Heart right ventricle (tissue), 16 donors: Measurements from ENCODE around the gene CD24. TPM values are rescaled to one million over a fixed set of nuclear protein-coding genes. Genes with fewer than 3 reads are reported as not detected.
"Not testable (repeated sequence)": the region's sequence is repeated elsewhere in the genome, so short reads cannot be mapped to it uniquely, and the experiment has no call there.

Experiments used
- ATAC-seq, 8 donors: fragments of 200-7000 bp; cut with Tn5 transposase; one replicate each; pipeline ENCODE4 v1.9.1; 2020; ENCODE audit warnings: mild to moderate bottlenecking in 8 of 8, moderate library complexity in 8 of 8, moderate number of reproducible peaks in 1 of 8
- DNase-seq, 2 donors: peaks; one replicate each; pipeline ENCODE4 v3.0.0-alpha.2; 2020
- H3K27ac ChIP-seq, 10 donors: fragments of 200-600 bp; sonication (generic) in 2 of 10; one replicate each; pipeline versions ENCODE4 v1.5.0 to v1.8.0; 2020 to 2022; ENCODE audit warnings: mild to moderate bottlenecking in 3 of 10
- H3K27me3 ChIP-seq, 7 donors: fragments of 200-600 bp; one replicate each; pipeline ENCODE4 v1.8.0; 2021 to 2022; ENCODE audit warnings: mild to moderate bottlenecking in 2 of 7
- H3K36me3 ChIP-seq, 9 donors: fragments of 200-600 bp; sonication (generic) in 1 of 9; one replicate each; pipeline versions ENCODE4 v1.5.0 to v1.8.0; 2020 to 2022; ENCODE audit warnings: mild to moderate bottlenecking in 2 of 9
- H3K4me1 ChIP-seq, 9 donors: fragments of 200-600 bp; sonication (generic) in 1 of 9; one replicate each; pipeline versions ENCODE4 v1.5.0 to v1.8.0; 2020 to 2022; ENCODE audit warnings: mild to moderate bottlenecking in 4 of 9
- H3K4me3 ChIP-seq, 10 donors: fragments of 200-600 bp; sonication (generic) in 2 of 10; one replicate each; pipeline versions ENCODE4 v1.5.0 to v1.8.0; 2020 to 2022; ENCODE audit warnings: mild to moderate bottlenecking in 7 of 10, moderate library complexity in 2 of 10
- H3K9me3 ChIP-seq, 11 donors: fragments of 200-600 bp in 10 of 11; sonication (generic) in 2 of 11; one replicate each; pipeline versions ENCODE4 v1.5.0 to v1.8.0; 2013 to 2022; ENCODE audit warnings: mild to moderate bottlenecking in 2 of 11, control low read depth in 1 of 11, moderate library complexity in 1 of 11
- WGBS, 2 donors: extraction: QIAGEN DNeasy Blood & Tissue Kit; methylation state at CpG; one replicate each; pipeline ENCODE4 v1.1.7; 2013; ENCODE audit warnings: inconsistent platforms in 1 of 2; 5-methylcytosine and 5-hydroxymethylcytosine counted together
- intact Hi-C, 10 donors: fragments of 100-400 bp; cut with DNase I; formaldehyde crosslinking; loops; one replicate each; pipeline versions ENCODE4 v1.11.1 to v1.14.2; 2022
- long read RNA-seq, 3 donors: library from polyadenylated mRNA; unstranded; transcript quantifications; one replicate each; pipeline ENCODE4 v2.0.0, GENCODE V29; 2020 to 2021
- polyA plus RNA-seq, 2 donors: library from polyadenylated mRNA; stranded (reverse); fragments of 200-250 nt; gene quantifications; one replicate each; pipeline ENCODE4 v1.2.3, GENCODE V29; 2013
- total RNA-seq, 10 donors: library from RNA; stranded (reverse); fragmentation: NEBNext Ultra II Directional in 3 of 10; extraction: Animal tissue kit (Norgen Biotek cat#: 25700) in 3 of 10; gene quantifications; one replicate each; pipeline versions ENCODE4 v1.2.1 to v1.2.4, GENCODE V29; 2021 to 2023
- TF ChIP-seq, protein P1 (sequence below), 9 donors: fragments of 200-600 bp; sonication (generic) in 2 of 9; IDR thresholded peaks; one replicate each; pipeline versions ENCODE4 v1.5.0 to v1.8.0; 2021 to 2022; ENCODE audit warnings: antibody characterized with exemption in 9 of 9, mild to moderate bottlenecking in 5 of 9, moderate library complexity in 1 of 9
- donor health status: Arrhythmogenic right ventricular cardiomyopathy.
- donor health status: ischemic (EF 13 %, LVEDD 7.1; RV severe dilation, severe dysfunction).
- donor health status: healthy with polysubstance abuse.
- donor health status: DM: no; HTN: yes; CAD: no.
- donor health status: DM: no; HTN: no; CAD: no.
- donor health status: ischemic (EF 25% LVEDD 6.9; RV normal size, moderate dysfunction).
- donor health status: ischemic (EF 25% LVEDD 5.7; RV mildly dilated, moderate dysfunction).
- donor health status: healthy.
- donor health status: DM: yes; HTN: yes; CAD: no.
- donor health status: Ischemic cardiomyopathy.
- donor health status: ischemic (EF 35%, LVEDD 5.7; RV mildly dilated, moderate dysfunction).
- donor health status: nonischemic (EF 11% LVEDD 7.7; RV severe dilation, severe dysfunction).
- donor health status: DM: yes; HTN: yes; CAD: no.
- donor health status: PGD.
- donor health status: ischemic (EF 29% LVEDD 5.4; RV normal size, mild dysfunction).
- donor health status: nonischemic (EF 23%, LVEDD 6.1; RV moderate dilation, normal function).

Gene CD24, protein sequence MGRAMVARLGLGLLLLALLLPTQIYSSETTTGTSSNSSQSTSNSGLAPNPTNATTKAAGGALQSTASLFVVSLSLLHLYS
- total RNA-seq (1 to 10 TPM in 1 of 10 donors, under 1 TPM in 7, not detected in 2; 0.17 to 1.6 (median 0.64) TPM), polyA plus RNA-seq (under 1 TPM; 0.42 to 0.59 TPM)
- long read RNA-seq, donor 1: 0 reads
- long read RNA-seq, donor 2: 0 reads
- long read RNA-seq, donor 3: 0 reads

DNA sequence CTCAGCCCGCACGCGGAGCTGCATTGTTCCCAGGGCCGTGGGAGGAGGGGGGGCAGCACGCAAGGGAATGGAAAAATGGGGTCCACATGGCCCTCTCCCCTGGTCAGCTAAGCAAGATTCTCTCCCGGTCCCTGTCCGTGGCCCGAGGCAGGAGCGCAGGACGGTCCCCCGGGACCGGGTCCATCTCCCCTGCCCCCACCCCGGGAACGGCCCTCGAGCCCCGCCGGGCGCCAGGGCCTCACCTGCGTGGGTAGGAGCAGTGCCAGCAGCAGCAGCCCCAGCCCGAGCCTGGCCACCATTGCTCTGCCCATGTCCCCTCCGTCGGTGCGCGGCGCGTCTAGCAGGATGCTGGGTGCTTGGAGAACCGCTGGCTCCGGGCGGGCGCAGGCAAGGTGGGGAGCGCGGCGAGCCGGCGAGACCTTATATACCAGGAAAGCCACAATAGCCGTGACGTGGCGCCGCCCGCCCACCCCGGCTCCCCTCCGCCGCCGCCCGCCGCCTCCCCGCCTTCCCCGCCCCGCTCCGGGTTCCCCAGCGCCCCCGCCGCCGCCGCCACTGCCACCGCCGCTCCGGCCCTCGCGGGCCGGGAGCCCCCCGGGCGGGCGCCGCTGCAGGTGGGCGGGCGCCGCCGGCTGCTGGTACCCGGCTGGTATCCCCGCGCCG, at the start of gene CD24:
CD24 (minus strand) TSS at position 394 of the 663 bp plus-strand sequence; CDS start at position 311, 83 bp downstream.
- no peaks in the 10 kb centered on the region for H3K9me3 ChIP-seq
- peak in 2 of 8 donors; percentile 26 to 47 for ATAC-seq
- no peaks in the 10 kb centered on the region for H3K36me3 ChIP-seq
- H3K27me3 ChIP-seq: peaks cover 27 to 95% (median 84%) of the 10 kb centered on the region in 7 donors
- H3K4me3 ChIP-seq: peak within 1 kb of the TSS; percentile 20 to 73 (median 54)
- peak in 1 of 2 donors; percentile 9 for DNase-seq
- TF ChIP-seq, protein P1, sequence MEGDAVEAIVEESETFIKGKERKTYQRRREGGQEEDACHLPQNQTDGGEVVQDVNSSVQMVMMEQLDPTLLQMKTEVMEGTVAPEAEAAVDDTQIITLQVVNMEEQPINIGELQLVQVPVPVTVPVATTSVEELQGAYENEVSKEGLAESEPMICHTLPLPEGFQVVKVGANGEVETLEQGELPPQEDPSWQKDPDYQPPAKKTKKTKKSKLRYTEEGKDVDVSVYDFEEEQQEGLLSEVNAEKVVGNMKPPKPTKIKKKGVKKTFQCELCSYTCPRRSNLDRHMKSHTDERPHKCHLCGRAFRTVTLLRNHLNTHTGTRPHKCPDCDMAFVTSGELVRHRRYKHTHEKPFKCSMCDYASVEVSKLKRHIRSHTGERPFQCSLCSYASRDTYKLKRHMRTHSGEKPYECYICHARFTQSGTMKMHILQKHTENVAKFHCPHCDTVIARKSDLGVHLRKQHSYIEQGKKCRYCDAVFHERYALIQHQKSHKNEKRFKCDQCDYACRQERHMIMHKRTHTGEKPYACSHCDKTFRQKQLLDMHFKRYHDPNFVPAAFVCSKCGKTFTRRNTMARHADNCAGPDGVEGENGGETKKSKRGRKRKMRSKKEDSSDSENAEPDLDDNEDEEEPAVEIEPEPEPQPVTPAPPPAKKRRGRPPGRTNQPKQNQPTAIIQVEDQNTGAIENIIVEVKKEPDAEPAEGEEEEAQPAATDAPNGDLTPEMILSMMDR (IDR thresholded peaks at IDR 0.05): no peak
- intact Hi-C loops: loop anchor here in 5 of 10 donors (10.0 kb wide), 4 partner anchors 360 to 640 kb away; no protein-coding TSS in a partner anchor
- WGBS, 2 donors: 1 to 2% methylated on average over 41 to 60 of the region's 73 CpGs
- peak within 1 kb of the TSS in 1 of 10 donors; percentile 20 for H3K27ac ChIP-seq
- peaks cover 5 to 26% (median 20%) of the 10 kb centered on the region in 9 donors for H3K4me1 ChIP-seq

DNA sequence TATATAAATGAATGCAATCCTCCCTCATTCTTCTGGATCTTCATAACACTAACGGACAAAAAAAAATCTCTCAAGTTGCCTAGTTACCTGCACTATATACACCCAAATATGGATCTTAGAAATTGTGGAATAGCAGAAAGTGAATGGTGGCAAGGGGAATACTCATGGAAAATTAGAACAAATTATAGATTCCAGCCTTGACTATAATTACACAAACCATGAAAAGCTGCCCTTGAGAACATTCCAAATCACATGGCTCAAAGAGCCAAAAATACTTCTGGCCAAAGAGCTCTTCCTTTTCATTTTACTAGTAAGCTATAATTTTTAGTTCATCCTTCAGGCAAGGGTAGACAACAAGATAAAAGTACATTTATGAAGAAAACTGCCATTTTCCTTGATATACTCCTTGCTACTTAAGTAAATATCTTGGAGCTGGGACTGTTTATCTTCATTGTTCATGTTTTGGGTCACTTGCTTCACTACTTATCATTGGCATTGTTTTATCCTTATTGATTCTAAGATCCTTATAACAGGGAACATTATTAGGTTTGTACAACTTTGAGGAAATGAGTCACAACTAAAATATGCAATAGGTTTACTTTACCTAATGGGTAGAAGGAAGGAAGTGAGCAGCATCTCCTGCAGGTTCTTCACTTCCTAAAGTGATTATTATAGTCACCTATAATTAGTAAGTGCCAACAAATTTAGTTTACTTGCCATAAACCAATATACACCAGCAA, 47.1 kb upstream of the CD24 start:
- TF ChIP-seq, protein P1 (IDR thresholded peaks at IDR 0.05): no peak
- no peaks in the 10 kb centered on the region for H3K9me3 ChIP-seq
- DNase-seq: no peak
- no peak overlapping the region for H3K4me3 ChIP-seq
- no peak overlapping the region for H3K27ac ChIP-seq
- 61 to 63% methylated on average over 1 of the region's 1 CpG for WGBS, 2 donors
- no peak for ATAC-seq
- H3K36me3 ChIP-seq: no peaks in the 10 kb centered on the region
- peaks cover 0 to 8% (median 7%) of the 10 kb centered on the region in 9 donors for H3K4me1 ChIP-seq
- intact Hi-C loops: loop anchor here in 3 of 10 donors (5.0 to 10.0 kb wide), 2 partner anchors 91 to 93 kb away; partner anchors contain the start of gene BEND3 (in 2 of the 3)
- H3K27me3 ChIP-seq: no peaks in the 10 kb centered on the region

DNA sequence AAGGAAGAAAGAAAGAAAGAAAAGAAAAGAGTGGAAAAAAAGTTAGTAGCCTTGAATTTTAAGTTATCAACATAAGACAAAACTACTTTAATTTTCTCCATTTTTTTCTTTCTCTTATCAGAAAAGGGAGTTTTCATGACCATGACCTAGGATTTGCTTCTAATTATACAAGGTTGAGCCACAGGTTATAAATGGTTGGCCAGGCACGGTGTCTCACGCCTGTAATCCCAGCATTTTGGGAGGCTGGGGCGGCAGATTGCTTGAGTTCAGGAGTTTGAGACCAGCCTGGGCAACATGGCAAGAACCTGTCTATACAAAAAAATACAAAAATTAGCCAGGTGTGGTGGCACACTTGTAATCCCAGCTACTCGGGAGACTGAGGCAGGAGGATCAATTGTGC, 45.7 kb upstream of the CD24 start:
- Histone ChIP-seq H3K27me3 (no peaks in the 10 kb centered on the region), H3K4me1 (peaks cover 0 to 8% (median 7%) of the 10 kb centered on the region in 9 donors), H3K27ac (no peak overlapping the region), H3K36me3 (no peaks in the 10 kb centered on the region), H3K9me3 (no peaks in the 10 kb centered on the region), H3K4me3 (no peak overlapping the region)
- TF ChIP-seq, protein P1 (IDR thresholded peaks at IDR 0.05): no peak
- WGBS, 2 donors: 64 to 70% methylated on average over 4 of the region's 4 CpGs
- ATAC-seq: no peak
- DNase-seq: no peak
- intact Hi-C loops: loop anchor here in 3 of 10 donors (5.0 to 10.0 kb wide), 2 partner anchors 92 to 95 kb away; partner anchors contain the start of gene BEND3 (in 2 of the 3)

DNA sequence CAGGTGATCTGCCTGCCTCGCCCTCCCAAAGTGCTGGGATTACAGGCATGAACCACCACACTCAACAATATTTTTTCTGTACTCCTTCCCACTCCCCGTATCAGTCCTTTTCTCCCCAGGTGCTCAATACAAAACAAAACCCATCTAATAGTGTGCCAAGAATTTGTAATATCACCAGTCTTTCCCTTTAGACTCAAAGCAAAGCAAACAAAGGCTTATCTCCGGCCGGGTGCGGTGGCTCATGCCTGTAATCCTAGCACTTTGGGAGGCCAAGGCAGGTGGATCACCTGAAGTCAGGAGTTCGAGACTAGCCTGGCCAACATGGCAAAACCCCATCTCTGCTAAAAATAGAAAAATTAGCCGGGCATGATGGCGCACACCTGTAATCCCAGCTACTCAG, 45.1 kb upstream of the CD24 start:
- not testable (repeated sequence) for DNase-seq, H3K4me3 ChIP-seq, H3K36me3 ChIP-seq, H3K27me3 ChIP-seq, ATAC-seq, H3K9me3 ChIP-seq, H3K27ac ChIP-seq, H3K4me1 ChIP-seq
- WGBS, 2 donors: 76 to 88% methylated on average over 8 of the region's 8 CpGs
- intact Hi-C loops: loop anchor here in 3 of 10 donors (5.0 to 10.0 kb wide), 2 partner anchors 93 to 95 kb away; partner anchors contain the start of gene BEND3 (in 2 of the 3)
